ENCODE results near the gene RTRAF. TPM values are rescaled to one million over a fixed set of nuclear protein-coding genes. Genes with fewer than 3 reads are reported as not detected.

The RTRAF gene
- total and polyA plus RNA-seq, 4 donors: 21.6 to 119 (median 66.6) TPM

DNA sequence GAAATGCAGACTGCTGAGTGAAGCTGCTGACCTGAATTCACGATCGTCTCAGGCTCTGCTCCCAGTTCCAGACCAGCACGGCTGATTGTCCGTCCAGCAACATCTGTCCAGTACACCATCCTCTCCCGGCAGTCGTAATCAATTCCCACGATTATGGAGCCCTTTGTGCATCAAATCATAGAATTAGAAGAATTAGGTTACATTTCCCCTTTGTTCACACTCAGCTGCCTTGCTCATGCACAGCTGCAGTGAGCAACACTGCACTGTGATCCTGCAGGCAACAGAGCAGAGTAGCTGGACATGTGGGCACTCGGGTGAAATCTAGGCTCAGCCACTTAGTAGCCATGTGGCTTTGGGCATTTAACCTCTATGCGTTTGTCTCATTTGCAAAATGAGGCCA is 22.2 kb downstream of the RTRAF start:
- no peak overlapping the region for H3K4me3 ChIP-seq (ENCODE audit: low read depth in 1 of 3, low read length in 3 of 3)
- H3K9ac ChIP-seq (ENCODE audit: low read depth in 1 of 2, low read length in 2 of 2): no peak overlapping the region
- no peak for DNase-seq (ENCODE audit: low spot score)
- WGBS: 91% methylated on average over 9 of the region's 9 CpGs
- H3K9me3 ChIP-seq (ENCODE audit: control insufficient read depth in 4 of 4, low read length in 3 of 4): no peaks in the 10 kb centered on the region
- no peak for TF ChIP-seq GABPA (IDR thresholded peaks at IDR 0.05 in 1 of 2, conservative IDR thresholded peaks at IDR 0.05 in 1 of 2)
- no peak for TF ChIP-seq RAD21 (IDR thresholded peaks at IDR 0.05)
- no peak for TF ChIP-seq HNF4G (IDR thresholded peaks at IDR 0.05)
- TF ChIP-seq, protein P1, sequence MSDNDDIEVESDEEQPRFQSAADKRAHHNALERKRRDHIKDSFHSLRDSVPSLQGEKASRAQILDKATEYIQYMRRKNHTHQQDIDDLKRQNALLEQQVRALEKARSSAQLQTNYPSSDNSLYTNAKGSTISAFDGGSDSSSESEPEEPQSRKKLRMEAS (IDR thresholded peaks at IDR 0.05): no peak
- no peak for TF ChIP-seq HNF4A (conservative IDR thresholded peaks at IDR 0.05)
- no peak for TF ChIP-seq SP1 (IDR thresholded peaks at IDR 0.05)
- no peak for TF ChIP-seq RXRA (IDR thresholded peaks at IDR 0.05)
- TF ChIP-seq, protein P2, sequence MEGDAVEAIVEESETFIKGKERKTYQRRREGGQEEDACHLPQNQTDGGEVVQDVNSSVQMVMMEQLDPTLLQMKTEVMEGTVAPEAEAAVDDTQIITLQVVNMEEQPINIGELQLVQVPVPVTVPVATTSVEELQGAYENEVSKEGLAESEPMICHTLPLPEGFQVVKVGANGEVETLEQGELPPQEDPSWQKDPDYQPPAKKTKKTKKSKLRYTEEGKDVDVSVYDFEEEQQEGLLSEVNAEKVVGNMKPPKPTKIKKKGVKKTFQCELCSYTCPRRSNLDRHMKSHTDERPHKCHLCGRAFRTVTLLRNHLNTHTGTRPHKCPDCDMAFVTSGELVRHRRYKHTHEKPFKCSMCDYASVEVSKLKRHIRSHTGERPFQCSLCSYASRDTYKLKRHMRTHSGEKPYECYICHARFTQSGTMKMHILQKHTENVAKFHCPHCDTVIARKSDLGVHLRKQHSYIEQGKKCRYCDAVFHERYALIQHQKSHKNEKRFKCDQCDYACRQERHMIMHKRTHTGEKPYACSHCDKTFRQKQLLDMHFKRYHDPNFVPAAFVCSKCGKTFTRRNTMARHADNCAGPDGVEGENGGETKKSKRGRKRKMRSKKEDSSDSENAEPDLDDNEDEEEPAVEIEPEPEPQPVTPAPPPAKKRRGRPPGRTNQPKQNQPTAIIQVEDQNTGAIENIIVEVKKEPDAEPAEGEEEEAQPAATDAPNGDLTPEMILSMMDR (IDR thresholded peaks at IDR 0.05; ENCODE audit: low read depth, low read length, missing input control): no peak
- TF ChIP-seq, protein P3, sequence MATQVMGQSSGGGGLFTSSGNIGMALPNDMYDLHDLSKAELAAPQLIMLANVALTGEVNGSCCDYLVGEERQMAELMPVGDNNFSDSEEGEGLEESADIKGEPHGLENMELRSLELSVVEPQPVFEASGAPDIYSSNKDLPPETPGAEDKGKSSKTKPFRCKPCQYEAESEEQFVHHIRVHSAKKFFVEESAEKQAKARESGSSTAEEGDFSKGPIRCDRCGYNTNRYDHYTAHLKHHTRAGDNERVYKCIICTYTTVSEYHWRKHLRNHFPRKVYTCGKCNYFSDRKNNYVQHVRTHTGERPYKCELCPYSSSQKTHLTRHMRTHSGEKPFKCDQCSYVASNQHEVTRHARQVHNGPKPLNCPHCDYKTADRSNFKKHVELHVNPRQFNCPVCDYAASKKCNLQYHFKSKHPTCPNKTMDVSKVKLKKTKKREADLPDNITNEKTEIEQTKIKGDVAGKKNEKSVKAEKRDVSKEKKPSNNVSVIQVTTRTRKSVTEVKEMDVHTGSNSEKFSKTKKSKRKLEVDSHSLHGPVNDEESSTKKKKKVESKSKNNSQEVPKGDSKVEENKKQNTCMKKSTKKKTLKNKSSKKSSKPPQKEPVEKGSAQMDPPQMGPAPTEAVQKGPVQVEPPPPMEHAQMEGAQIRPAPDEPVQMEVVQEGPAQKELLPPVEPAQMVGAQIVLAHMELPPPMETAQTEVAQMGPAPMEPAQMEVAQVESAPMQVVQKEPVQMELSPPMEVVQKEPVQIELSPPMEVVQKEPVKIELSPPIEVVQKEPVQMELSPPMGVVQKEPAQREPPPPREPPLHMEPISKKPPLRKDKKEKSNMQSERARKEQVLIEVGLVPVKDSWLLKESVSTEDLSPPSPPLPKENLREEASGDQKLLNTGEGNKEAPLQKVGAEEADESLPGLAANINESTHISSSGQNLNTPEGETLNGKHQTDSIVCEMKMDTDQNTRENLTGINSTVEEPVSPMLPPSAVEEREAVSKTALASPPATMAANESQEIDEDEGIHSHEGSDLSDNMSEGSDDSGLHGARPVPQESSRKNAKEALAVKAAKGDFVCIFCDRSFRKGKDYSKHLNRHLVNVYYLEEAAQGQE (IDR thresholded peaks at IDR 0.05): no peak
- TF ChIP-seq FOXA1 (IDR thresholded peaks at IDR 0.05): no peak
- no peak for TF ChIP-seq JUND (IDR thresholded peaks at IDR 0.05)
- no peak for TF ChIP-seq TAF1 (conservative IDR thresholded peaks at IDR 0.05)
- TF ChIP-seq YY1 (IDR thresholded peaks at IDR 0.05): no peak
- TF ChIP-seq, protein P4, sequence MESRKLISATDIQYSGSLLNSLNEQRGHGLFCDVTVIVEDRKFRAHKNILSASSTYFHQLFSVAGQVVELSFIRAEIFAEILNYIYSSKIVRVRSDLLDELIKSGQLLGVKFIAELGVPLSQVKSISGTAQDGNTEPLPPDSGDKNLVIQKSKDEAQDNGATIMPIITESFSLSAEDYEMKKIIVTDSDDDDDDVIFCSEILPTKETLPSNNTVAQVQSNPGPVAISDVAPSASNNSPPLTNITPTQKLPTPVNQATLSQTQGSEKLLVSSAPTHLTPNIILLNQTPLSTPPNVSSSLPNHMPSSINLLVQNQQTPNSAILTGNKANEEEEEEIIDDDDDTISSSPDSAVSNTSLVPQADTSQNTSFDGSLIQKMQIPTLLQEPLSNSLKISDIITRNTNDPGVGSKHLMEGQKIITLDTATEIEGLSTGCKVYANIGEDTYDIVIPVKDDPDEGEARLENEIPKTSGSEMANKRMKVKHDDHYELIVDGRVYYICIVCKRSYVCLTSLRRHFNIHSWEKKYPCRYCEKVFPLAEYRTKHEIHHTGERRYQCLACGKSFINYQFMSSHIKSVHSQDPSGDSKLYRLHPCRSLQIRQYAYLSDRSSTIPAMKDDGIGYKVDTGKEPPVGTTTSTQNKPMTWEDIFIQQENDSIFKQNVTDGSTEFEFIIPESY (IDR thresholded peaks at IDR 0.05): no peak
- no peak for TF ChIP-seq NR2F2 (IDR thresholded peaks at IDR 0.05)
- no peak for TF ChIP-seq FOXA2 (IDR thresholded peaks at IDR 0.05)
- TF ChIP-seq, protein P5, sequence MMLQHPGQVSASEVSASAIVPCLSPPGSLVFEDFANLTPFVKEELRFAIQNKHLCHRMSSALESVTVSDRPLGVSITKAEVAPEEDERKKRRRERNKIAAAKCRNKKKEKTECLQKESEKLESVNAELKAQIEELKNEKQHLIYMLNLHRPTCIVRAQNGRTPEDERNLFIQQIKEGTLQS (IDR thresholded peaks at IDR 0.05): no peak
- TF ChIP-seq EGR1 (IDR thresholded peaks at IDR 0.05; ENCODE audit: low read depth in 2 of 2): no peak
- H3K27me3 ChIP-seq (ENCODE audit: control insufficient read depth in 4 of 4, insufficient read depth in 4 of 4, low read length in 3 of 4): no peaks in the 10 kb centered on the region
- no peak overlapping the region for H3K27ac ChIP-seq (ENCODE audit: low read depth in 1 of 2, low read length in 2 of 2)
- peaks cover 5 to 28% (median 25%) of the 10 kb centered on the region in 4 donors for H3K36me3 ChIP-seq (ENCODE audit: control insufficient read depth in 4 of 4, insufficient read depth in 3 of 4, low read depth in 1 of 4, low read length in 3 of 4)
- peaks cover 0 to 10% (median 2%) of the 10 kb centered on the region in 4 donors for H3K4me1 ChIP-seq (ENCODE audit: control insufficient read depth in 4 of 4, insufficient read depth in 4 of 4, low read length in 3 of 4)
